GM19035 (cell line): Measurements from ENCODE around the gene OR52B4.
"Not testable (repeated sequence)": the region's sequence is repeated elsewhere in the genome, so short reads cannot be mapped to it uniquely, and the experiment has no call there.

Experiments used
- ATAC-seq: cut with Tn5 transposase; IDR thresholded peaks from one replicate; pipeline ENCODE4 v1.9.1; 2021; ENCODE audit not compliant: unreplicated experiment

The OR52B4 gene

GRCh38 chr11:4368286-4368685, at the start of gene OR52B4:
TSS of gene OR52B4 (minus strand) at chr11:4368386. CDS start at chr11:4368295, 91 bp downstream.
- no peak for ATAC-seq

GRCh38 chr11:4416816-4417215, 48.6 kb upstream of the OR52B4 start:
- no peak for ATAC-seq

GRCh38 chr11:4416306-4416705, 48.1 kb upstream of the OR52B4 start:
- no peak for ATAC-seq

- ATAC-seq, result not testable (repeated sequence)
Measured at GRCh38 chr11:4406206-4406605, 38.0 kb upstream of the OR52B4 start.

GRCh38 chr11:4393858-4394223, 25.7 kb upstream of the OR52B4 start:
- ATAC-seq, result peak; percentile 23

- ATAC-seq, result peak; percentile 100
Measured at GRCh38 chr11:4393209-4393857, 25.1 kb upstream of the OR52B4 start, which contains the start of gene TRIM21. TSS of gene TRIM21 (minus strand) at chr11:4393702. CDS start at chr11:4390409, 3,293 bp downstream.

- ATAC-seq, result no peak
Measured at GRCh38 chr11:4388221-4388620, 20.0 kb upstream of the OR52B4 start.

- no peak for ATAC-seq
Measured at GRCh38 chr11:4385978-4386740, 18.0 kb upstream of the OR52B4 start.

GRCh38 chr11:4381901-4382300, 13.7 kb upstream of the OR52B4 start:
- no peak for ATAC-seq

GRCh38 chr11:4375431-4376140, 7.4 kb upstream of the OR52B4 start:
- ATAC-seq, result no peak

- no peak for ATAC-seq
Measured at GRCh38 chr11:4370166-4370565, 2.0 kb upstream of the OR52B4 start.

- not testable (repeated sequence) for ATAC-seq
Measured at GRCh38 chr11:4348142-4348541, 20.0 kb downstream of the OR52B4 start.

- ATAC-seq, result not testable (repeated sequence)
Measured at GRCh38 chr11:4345366-4345765, 22.8 kb downstream of the OR52B4 start.

GRCh38 chr11:4334356-4334755, 33.8 kb downstream of the OR52B4 start:
- not testable (repeated sequence) for ATAC-seq
